HCEC 1CT (cell line): Measurements from ENCODE around the gene PRKN.
"Not testable (repeated sequence)": the region's sequence is repeated elsewhere in the genome, so short reads cannot be mapped to it uniquely, and the experiment has no call there.

ENCODE experiments used
- DNase-seq: peaks from one replicate; pipeline ENCODE4 v3.0.0-alpha.2; 2017

Gene PRKN

GRCh38 chr6:162612613-162613012, 115.0 kb downstream of the PRKN start:
- DNase-seq, result no peak

GRCh38 chr6:162610351-162610750, 117.2 kb downstream of the PRKN start:
- no peak for DNase-seq

- DNase-seq, result no peak
Observed at GRCh38 chr6:162605881-162606280, 121.7 kb downstream of the PRKN start.

- DNase-seq, result no peak
Observed at GRCh38 chr6:162603231-162604015, 124.1 kb downstream of the PRKN start.

- DNase-seq, result no peak
Observed at GRCh38 chr6:162602759-162603158, 124.8 kb downstream of the PRKN start.

GRCh38 chr6:162596676-162597075, 130.9 kb downstream of the PRKN start:
- no peak for DNase-seq

- no peak for DNase-seq
Observed at GRCh38 chr6:162591517-162591916, 136.0 kb downstream of the PRKN start.

- DNase-seq, result no peak
Observed at GRCh38 chr6:162581988-162582780, 145.4 kb downstream of the PRKN start.

- no peak for DNase-seq
Observed at GRCh38 chr6:162580619-162581018, 146.9 kb downstream of the PRKN start.

- DNase-seq, result no peak
Observed at GRCh38 chr6:162576016-162576415, 151.6 kb downstream of the PRKN start.

- DNase-seq, result no peak
Observed at GRCh38 chr6:162572240-162572639, 155.3 kb downstream of the PRKN start.

- no peak for DNase-seq
Observed at GRCh38 chr6:162568266-162568665, 159.3 kb downstream of the PRKN start.

GRCh38 chr6:162562041-162562440, 165.5 kb downstream of the PRKN start:
- DNase-seq, result no peak

- DNase-seq, result no peak
Observed at GRCh38 chr6:162560891-162561290, 166.7 kb downstream of the PRKN start.

- DNase-seq, result no peak
Observed at GRCh38 chr6:162554531-162554930, 173.0 kb downstream of the PRKN start.

- no peak for DNase-seq
Observed at GRCh38 chr6:162546905-162547304, 180.7 kb downstream of the PRKN start.

- no peak for DNase-seq
Observed at GRCh38 chr6:162543221-162543620, 184.3 kb downstream of the PRKN start.

- DNase-seq, result no peak
Observed at GRCh38 chr6:162541019-162541601, 186.5 kb downstream of the PRKN start.

GRCh38 chr6:162539321-162539720, 188.2 kb downstream of the PRKN start:
- no peak for DNase-seq

GRCh38 chr6:162538643-162539064, 188.9 kb downstream of the PRKN start:
- DNase-seq, result no peak

- DNase-seq, result no peak
Observed at GRCh38 chr6:162533009-162533400, 194.6 kb downstream of the PRKN start.

- DNase-seq, result no peak
Observed at GRCh38 chr6:162532283-162533008, 195.1 kb downstream of the PRKN start.

- not testable (repeated sequence) for DNase-seq
Observed at GRCh38 chr6:162531391-162531790, 196.2 kb downstream of the PRKN start.
